SU-DHL-6 (cell line): Measurements from ENCODE around the gene MMP14.

ENCODE experiments used
- EZH2phosphoT487 ChIP-seq: fragments of 200-600 bp; sonication (generic), shearing (Covaris generic); conservative IDR thresholded peaks from 2 replicates; pipeline ENCODE4 v1.6.1; 2018; ENCODE audit warnings: mild to moderate bottlenecking, antibody characterized with exemption, low read length, moderate library complexity, mixed read lengths
- TF ChIP-seq, protein P1 (sequence below): fragments of 200-600 bp; sonication (generic); IDR thresholded peaks from one replicate; pipeline ENCODE4 v1.5.1; 2017; ENCODE audit warnings: antibody characterized with exemption, mild to moderate bottlenecking, low read length, moderate library complexity; ENCODE audit not compliant: insufficient read depth, poor library complexity, severe bottlenecking

- TF ChIP-seq, protein P1, sequence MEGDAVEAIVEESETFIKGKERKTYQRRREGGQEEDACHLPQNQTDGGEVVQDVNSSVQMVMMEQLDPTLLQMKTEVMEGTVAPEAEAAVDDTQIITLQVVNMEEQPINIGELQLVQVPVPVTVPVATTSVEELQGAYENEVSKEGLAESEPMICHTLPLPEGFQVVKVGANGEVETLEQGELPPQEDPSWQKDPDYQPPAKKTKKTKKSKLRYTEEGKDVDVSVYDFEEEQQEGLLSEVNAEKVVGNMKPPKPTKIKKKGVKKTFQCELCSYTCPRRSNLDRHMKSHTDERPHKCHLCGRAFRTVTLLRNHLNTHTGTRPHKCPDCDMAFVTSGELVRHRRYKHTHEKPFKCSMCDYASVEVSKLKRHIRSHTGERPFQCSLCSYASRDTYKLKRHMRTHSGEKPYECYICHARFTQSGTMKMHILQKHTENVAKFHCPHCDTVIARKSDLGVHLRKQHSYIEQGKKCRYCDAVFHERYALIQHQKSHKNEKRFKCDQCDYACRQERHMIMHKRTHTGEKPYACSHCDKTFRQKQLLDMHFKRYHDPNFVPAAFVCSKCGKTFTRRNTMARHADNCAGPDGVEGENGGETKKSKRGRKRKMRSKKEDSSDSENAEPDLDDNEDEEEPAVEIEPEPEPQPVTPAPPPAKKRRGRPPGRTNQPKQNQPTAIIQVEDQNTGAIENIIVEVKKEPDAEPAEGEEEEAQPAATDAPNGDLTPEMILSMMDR: no peak
- TF ChIP-seq EZH2phosphoT487: no peak
Observed at GRCh38 chr14:22887990-22888378, 51.6 kb downstream of the MMP14 start.
